Keratinocyte (primary cell): Measurements from ENCODE around the gene NATD1. TPM values are rescaled to one million over a fixed set of nuclear protein-coding genes. Genes with fewer than 3 reads are reported as not detected.

ENCODE experiments used
- DNase-seq: peaks from one replicate; pipeline ENCODE4 v3.0.0-alpha.2; 2011; ENCODE audit warnings: low read depth, missing footprints, low spot score
- FAIRE-seq: peaks from 2 replicates; lab custom pipeline; 2011; peaks lifted over from hg19 to GRCh38; lab: Jason Lieb, UNC
- H2AFZ ChIP-seq: 2 replicates; pipeline ENCODE4 v1.6.0; 2012; ENCODE audit warnings: low read length, control low read depth, inconsistent platforms; ENCODE audit not compliant: control insufficient read depth
- H3K27ac ChIP-seq: 2 replicates; pipeline ENCODE4 v1.5.1; 2011; ENCODE audit warnings: low read length; ENCODE audit not compliant: control insufficient read depth, insufficient read depth
- H3K27me3 ChIP-seq: 3 replicates; pipeline ENCODE4 v1.6.0; 2011; ENCODE audit warnings: low read length; ENCODE audit not compliant: control insufficient read depth, insufficient read depth; ENCODE audit errors: extremely low read depth
- H3K36me3 ChIP-seq, 2 experiments: 2 replicates in 1 of 2; 3 replicates in 1 of 2; pipeline ENCODE4 v1.5.1; 2011; ENCODE audit warnings: low read length in 2 of 2, mild to moderate bottlenecking in 1 of 2; ENCODE audit not compliant: control insufficient read depth in 2 of 2, insufficient read depth in 2 of 2; ENCODE audit errors: extremely low read depth in 1 of 2
- H3K4me1 ChIP-seq: 3 replicates; pipeline ENCODE4 v1.5.1; 2011; ENCODE audit warnings: low read length; ENCODE audit not compliant: control insufficient read depth, insufficient read depth; ENCODE audit errors: extremely low read depth
- H3K4me2 ChIP-seq: 3 replicates; pipeline ENCODE4 v1.6.0; 2011; ENCODE audit warnings: low read depth, low read length; ENCODE audit not compliant: control insufficient read depth, insufficient read depth; ENCODE audit errors: extremely low read depth
- H3K4me3 ChIP-seq, 3 experiments: fragments of 200-600 bp in 1 of 3; sonication (generic) in 1 of 3; 2 replicates in 2 of 3; 3 replicates in 1 of 3; pipeline ENCODE4 v1.5.1; 2011 to 2016; ENCODE audit warnings: low read length in 3 of 3, mild to moderate bottlenecking in 3 of 3, control low read depth in 2 of 3, inconsistent platforms in 1 of 3, low read depth in 1 of 3, mixed read lengths in 1 of 3, mixed run types in 1 of 3, moderate library complexity in 1 of 3; ENCODE audit not compliant: control insufficient read depth in 2 of 3, insufficient read depth in 2 of 3; ENCODE audit errors: extremely low read depth in 1 of 3
- H3K79me2 ChIP-seq: 2 replicates; pipeline ENCODE4 v1.6.0; 2012; ENCODE audit warnings: low read length; ENCODE audit not compliant: control insufficient read depth, insufficient read depth
- H3K9ac ChIP-seq: 3 replicates; pipeline ENCODE4 v1.6.0; 2011; ENCODE audit warnings: low read length; ENCODE audit not compliant: control insufficient read depth, insufficient read depth; ENCODE audit errors: extremely low read depth
- H3K9me1 ChIP-seq: 3 replicates; pipeline ENCODE4 v1.6.0; 2011; ENCODE audit warnings: low read length; ENCODE audit not compliant: control insufficient read depth, insufficient read depth; ENCODE audit errors: extremely low read depth
- H3K9me3 ChIP-seq: 2 replicates; pipeline ENCODE4 v1.5.1; 2012; ENCODE audit warnings: low read depth, low read length; ENCODE audit not compliant: control insufficient read depth
- H4K20me1 ChIP-seq: 3 replicates; pipeline ENCODE4 v1.6.0; 2011; ENCODE audit warnings: low read length; ENCODE audit not compliant: control insufficient read depth, insufficient read depth; ENCODE audit errors: extremely low read depth
- EZH2 ChIP-seq: IDR thresholded peaks from one replicate; pipeline ENCODE4 v1.6.1; 2012; ENCODE audit warnings: inconsistent platforms, mild to moderate bottlenecking, low read length, moderate library complexity
- dilution Hi-C: fragments of 300-500 bp; cut with MboI; formaldehyde crosslinking; loops from one replicate; pipeline ENCODE4 v1.7.0; 2020; ENCODE audit warnings: low sequenced_read_pairs; ENCODE audit not compliant: extremely low pct_ligation_motif_present
- polyA plus RNA-seq, 5 experiments: library from polyadenylated mRNA; depleted of rRNA in 3 of 5; stranded (reverse) in 3 of 5; stranded (forward) in 1 of 5; unstranded in 1 of 5; fragments of >200 nt; gene quantifications; 1 replicate in 1 of 5; 2 replicates in 3 of 5; 3 replicates in 1 of 5; pipeline versions ENCODE4 v1.2.1 to v1.2.3, GENCODE V29; 2011 to 2012; ENCODE audit warnings: missing spikeins in 2 of 5, low read depth in 1 of 5, low replicate concordance in 1 of 5
- TF ChIP-seq, protein P1 (sequence below), 3 experiments: IDR thresholded peaks in 1 of 3; conservative IDR thresholded peaks in 1 of 3; optimal IDR thresholded peaks in 1 of 3; 2 replicates in 2 of 3; 3 replicates in 1 of 3; pipeline versions ENCODE3 to v1.5.1; 2011; ENCODE audit warnings: low read length in 3 of 3, mild to moderate bottlenecking in 3 of 3, moderate library complexity in 2 of 3, control low read depth in 1 of 3, inconsistent platforms in 1 of 3; ENCODE audit not compliant: insufficient read depth in 2 of 3; ENCODE audit errors: extremely low read depth in 1 of 3

Gene NATD1
- polyA plus RNA-seq, 1 donor (not counting 4 experiments of a cell fraction or from before 2014, with no cell fraction given): 1.5 TPM

DNA sequence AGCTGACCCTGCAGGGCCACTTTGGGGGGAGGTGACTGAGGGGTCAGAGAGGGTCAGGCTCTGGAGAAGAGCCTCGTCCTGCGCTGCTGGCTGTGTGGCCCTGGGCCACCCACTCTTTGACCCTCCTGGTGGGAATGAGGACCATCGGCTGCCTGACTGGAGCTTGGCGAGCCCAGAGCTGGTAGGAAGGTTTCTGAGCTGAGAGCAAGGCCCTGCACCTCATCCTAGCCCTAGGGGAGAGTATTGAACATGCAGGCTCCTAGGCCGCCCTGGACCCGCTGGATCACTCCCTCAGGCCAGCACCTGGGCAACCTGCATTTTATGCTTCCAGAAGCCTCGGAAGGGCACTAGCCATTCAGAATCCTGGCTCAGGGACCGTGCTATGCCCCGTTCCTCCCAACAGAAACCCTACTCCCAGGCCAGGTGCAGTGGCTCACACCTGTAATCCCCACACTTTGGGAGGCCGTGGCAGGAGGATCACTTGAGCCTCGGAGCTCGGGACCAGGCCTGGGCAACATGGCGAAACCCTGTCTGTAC lies 45.8 kb upstream of the NATD1 start:
- Histone ChIP-seq H3K27ac (no peak overlapping the region), H3K27me3 (no peaks in the 10 kb centered on the region), H3K79me2 (peaks cover 37% of the 10 kb centered on the region), H3K4me3 (no peak overlapping the region), H3K9me1 (no peaks in the 10 kb centered on the region), H2AFZ (no peak overlapping the region), H3K9me3 (peaks cover 3% of the 10 kb centered on the region), H3K4me1 (peaks cover 3% of the 10 kb centered on the region), H3K36me3 (peaks cover 33 to 39% of the 10 kb centered on the region in 2 experiments), H4K20me1 (peaks cover 5% of the 10 kb centered on the region), H3K4me2 (no peak overlapping the region), H3K9ac (no peak overlapping the region)
- TF ChIP-seq EZH2: no peak
- TF ChIP-seq, protein P1, sequence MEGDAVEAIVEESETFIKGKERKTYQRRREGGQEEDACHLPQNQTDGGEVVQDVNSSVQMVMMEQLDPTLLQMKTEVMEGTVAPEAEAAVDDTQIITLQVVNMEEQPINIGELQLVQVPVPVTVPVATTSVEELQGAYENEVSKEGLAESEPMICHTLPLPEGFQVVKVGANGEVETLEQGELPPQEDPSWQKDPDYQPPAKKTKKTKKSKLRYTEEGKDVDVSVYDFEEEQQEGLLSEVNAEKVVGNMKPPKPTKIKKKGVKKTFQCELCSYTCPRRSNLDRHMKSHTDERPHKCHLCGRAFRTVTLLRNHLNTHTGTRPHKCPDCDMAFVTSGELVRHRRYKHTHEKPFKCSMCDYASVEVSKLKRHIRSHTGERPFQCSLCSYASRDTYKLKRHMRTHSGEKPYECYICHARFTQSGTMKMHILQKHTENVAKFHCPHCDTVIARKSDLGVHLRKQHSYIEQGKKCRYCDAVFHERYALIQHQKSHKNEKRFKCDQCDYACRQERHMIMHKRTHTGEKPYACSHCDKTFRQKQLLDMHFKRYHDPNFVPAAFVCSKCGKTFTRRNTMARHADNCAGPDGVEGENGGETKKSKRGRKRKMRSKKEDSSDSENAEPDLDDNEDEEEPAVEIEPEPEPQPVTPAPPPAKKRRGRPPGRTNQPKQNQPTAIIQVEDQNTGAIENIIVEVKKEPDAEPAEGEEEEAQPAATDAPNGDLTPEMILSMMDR (optimal IDR thresholded peaks at IDR 0.05 in 1 of 3, IDR thresholded peaks at IDR 0.05 in 1 of 3, conservative IDR thresholded peaks at IDR 0.05 in 1 of 3; ENCODE audit: extremely low read depth in 1 of 3, insufficient read depth in 2 of 3, low read length in 3 of 3): no peak
- FAIRE-seq: no peak
- DNase-seq: no peak
- dilution Hi-C loops: no loop called here

DNA sequence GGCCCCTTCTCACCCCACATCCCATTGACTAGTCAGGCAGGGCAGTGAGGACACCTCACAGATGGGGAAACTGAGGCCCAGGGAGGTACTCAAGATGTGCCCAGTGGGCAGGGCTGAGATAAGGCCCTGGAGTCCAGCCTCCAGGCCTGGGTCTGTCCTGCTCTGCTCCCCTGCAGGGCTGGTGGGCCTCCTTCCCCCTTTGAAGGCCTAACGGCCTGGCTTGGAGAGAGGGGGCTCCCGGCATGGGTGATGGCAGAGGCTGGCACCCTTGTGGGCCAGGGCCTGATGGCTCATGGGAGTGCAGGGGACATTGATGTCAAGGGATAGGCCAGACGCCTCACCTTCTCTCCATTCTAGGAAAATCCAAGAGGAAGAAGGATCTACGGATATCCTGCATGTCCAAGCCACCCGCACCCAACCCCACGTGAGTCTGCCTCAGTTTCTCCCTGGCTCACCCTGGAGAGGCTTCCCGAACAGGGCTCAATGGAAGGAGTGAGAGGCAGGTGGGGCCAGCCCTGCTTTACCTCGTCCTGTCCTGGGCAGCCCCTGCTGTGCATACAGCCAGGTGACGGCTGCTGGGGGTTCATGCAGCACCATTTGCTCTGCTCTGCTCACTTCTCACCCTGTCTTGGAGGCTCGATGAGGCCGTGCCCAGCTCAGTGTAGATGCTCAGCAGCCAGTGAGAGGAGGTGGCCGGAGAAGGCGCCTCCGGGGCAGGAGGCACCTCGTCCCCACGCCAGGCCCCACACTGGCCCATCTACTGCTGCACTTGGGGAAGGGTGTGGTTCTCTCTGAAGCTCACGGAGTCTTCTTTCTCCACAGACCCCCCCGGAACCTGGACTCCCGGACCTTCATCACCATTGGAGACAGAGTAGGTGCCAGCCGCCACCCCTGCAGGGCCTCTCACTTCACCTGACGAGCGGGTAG lies 45.1 kb upstream of the NATD1 start:
- Histone ChIP-seq H3K9me1 (no peaks in the 10 kb centered on the region), H4K20me1 (peaks cover 7% of the 10 kb centered on the region), H3K4me3 (no peak overlapping the region), H2AFZ (no peak overlapping the region), H3K36me3 (peaks cover 31 to 35% of the 10 kb centered on the region in 2 experiments), H3K9ac (no peak overlapping the region), H3K4me2 (no peak overlapping the region), H3K4me1 (peaks cover 3% of the 10 kb centered on the region), H3K27ac (no peak overlapping the region), H3K79me2 (peaks cover 44% of the 10 kb centered on the region), H3K27me3 (no peaks in the 10 kb centered on the region), H3K9me3 (peaks cover 3% of the 10 kb centered on the region)
- dilution Hi-C loops: no loop called here
- DNase-seq: no peak
- no peak for TF ChIP-seq EZH2
- TF ChIP-seq, protein P1 (optimal IDR thresholded peaks at IDR 0.05 in 1 of 3, IDR thresholded peaks at IDR 0.05 in 1 of 3, conservative IDR thresholded peaks at IDR 0.05 in 1 of 3; ENCODE audit: extremely low read depth in 1 of 3, insufficient read depth in 2 of 3, low read length in 3 of 3): no peak
- no peak for FAIRE-seq
